Stimulated activated naive CD8-positive, alpha-beta T cell treated with anti-CD3 and anti-CD28 coated beads, Interleukin-15, amount 100 ng/mL, for 72 hours (primary cell): ENCODE data around the gene MEGF6.

ENCODE experiments used
- ATAC-seq: fragments of 150-1000 bp; cut with Tn5 transposase; 2 replicates; pipeline ENCODE4 v1.10.0; 2021; ENCODE audit warnings: mild to moderate bottlenecking, moderate library complexity
- DNase-seq, 2 donors: peaks; one replicate each; pipeline ENCODE4 v3.0.0; 2021 to 2022
- H3K27ac Mint-ChIP-seq, 2 donors: one replicate each; pipeline ENCODE4 v1.8.0; 2022; ENCODE audit warnings: mild to moderate bottlenecking in 2 of 2, mixed read lengths in 2 of 2, moderate library complexity in 2 of 2
- H3K27me3 Mint-ChIP-seq: one replicate; pipeline ENCODE4 v1.8.0; 2022; ENCODE audit warnings: mixed read lengths
- H3K4me1 Mint-ChIP-seq: one replicate; pipeline ENCODE4 v1.8.0; 2022; ENCODE audit warnings: mild to moderate bottlenecking, mixed read lengths
- H3K4me3 Mint-ChIP-seq, 2 donors: one replicate each; pipeline ENCODE4 v1.8.0; 2022; ENCODE audit warnings: mild to moderate bottlenecking in 2 of 2, mixed read lengths in 2 of 2, moderate library complexity in 1 of 2
- H3K9me3 Mint-ChIP-seq, 2 donors: one replicate each; pipeline ENCODE4 v1.8.0; 2022; ENCODE audit warnings: mixed read lengths in 2 of 2

The MEGF6 gene

GRCh38 chr1:3636080-3636479 lies 24.8 kb upstream of the MEGF6 start:
- ATAC-seq = no peak
- no peak for DNase-seq
- no peak overlapping the region for H3K4me3 Mint-ChIP-seq
- no peaks in the 10 kb centered on the region for H3K9me3 Mint-ChIP-seq
- H3K27ac Mint-ChIP-seq = no peak overlapping the region
- no peaks in the 10 kb centered on the region for H3K4me1 Mint-ChIP-seq
- no peaks in the 10 kb centered on the region for H3K27me3 Mint-ChIP-seq

- H3K27me3 Mint-ChIP-seq = no peaks in the 10 kb centered on the region
- no peak for DNase-seq
- no peak overlapping the region for H3K4me3 Mint-ChIP-seq
- H3K9me3 Mint-ChIP-seq = no peaks in the 10 kb centered on the region
- H3K4me1 Mint-ChIP-seq = no peaks in the 10 kb centered on the region
- H3K27ac Mint-ChIP-seq = no peak overlapping the region
- ATAC-seq = no peak
Observed at GRCh38 chr1:3634059-3634800, 22.9 kb upstream of the MEGF6 start.

- ATAC-seq = no peak
- no peaks in the 10 kb centered on the region for H3K9me3 Mint-ChIP-seq
- H3K4me1 Mint-ChIP-seq = no peaks in the 10 kb centered on the region
- H3K27ac Mint-ChIP-seq = peak overlapping the region in 1 of 2 donors; percentile 65
- DNase-seq = no peak
- no peak overlapping the region for H3K4me3 Mint-ChIP-seq
- H3K27me3 Mint-ChIP-seq = no peaks in the 10 kb centered on the region
Observed at GRCh38 chr1:3633344-3634058, 22.2 kb upstream of the MEGF6 start.

- ATAC-seq = no peak
- Mint-ChIP-seq H3K4me3 (no peak overlapping the region), H3K4me1 (no peaks in the 10 kb centered on the region), H3K27me3 (no peaks in the 10 kb centered on the region), H3K27ac (peak overlapping the region in 1 of 2 donors; percentile 65), H3K9me3 (no peaks in the 10 kb centered on the region)
- no peak for DNase-seq
Observed at GRCh38 chr1:3632716-3633343, 21.5 kb upstream of the MEGF6 start.

DNA sequence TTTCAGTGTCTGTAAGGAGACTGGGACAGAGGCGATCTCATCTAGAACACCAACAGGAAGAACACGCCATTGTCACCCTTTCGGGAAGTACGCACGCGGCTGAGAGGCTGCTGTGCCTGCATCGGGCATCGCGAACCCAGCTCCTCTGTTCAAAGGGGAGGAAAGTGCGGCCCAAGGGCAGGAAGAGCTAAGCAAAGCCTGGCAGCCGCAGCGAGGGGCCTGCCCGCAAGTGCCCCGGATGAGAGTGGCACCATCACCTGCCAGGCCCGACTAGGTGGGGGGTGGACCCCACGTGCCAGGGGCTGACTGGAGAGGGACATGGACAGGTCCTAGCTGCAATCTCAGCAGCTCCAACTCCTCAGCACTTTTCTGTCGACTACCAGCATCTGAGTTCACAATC lies 21.0 kb upstream of the MEGF6 start:
- Mint-ChIP-seq H3K4me1 (no peaks in the 10 kb centered on the region), H3K27me3 (no peaks in the 10 kb centered on the region), H3K27ac (no peak overlapping the region), H3K4me3 (no peak overlapping the region), H3K9me3 (no peaks in the 10 kb centered on the region)
- ATAC-seq (no peak), DNase-seq (no peak)

GRCh38 chr1:3631320-3632260 lies 20.3 kb upstream of the MEGF6 start:
- Mint-ChIP-seq H3K4me1 (no peaks in the 10 kb centered on the region), H3K27ac (peak overlapping the region in 1 of 2 donors; percentile 34), H3K27me3 (no peaks in the 10 kb centered on the region), H3K4me3 (no peak overlapping the region), H3K9me3 (no peaks in the 10 kb centered on the region)
- no peak for DNase-seq
- no peak for ATAC-seq

DNA sequence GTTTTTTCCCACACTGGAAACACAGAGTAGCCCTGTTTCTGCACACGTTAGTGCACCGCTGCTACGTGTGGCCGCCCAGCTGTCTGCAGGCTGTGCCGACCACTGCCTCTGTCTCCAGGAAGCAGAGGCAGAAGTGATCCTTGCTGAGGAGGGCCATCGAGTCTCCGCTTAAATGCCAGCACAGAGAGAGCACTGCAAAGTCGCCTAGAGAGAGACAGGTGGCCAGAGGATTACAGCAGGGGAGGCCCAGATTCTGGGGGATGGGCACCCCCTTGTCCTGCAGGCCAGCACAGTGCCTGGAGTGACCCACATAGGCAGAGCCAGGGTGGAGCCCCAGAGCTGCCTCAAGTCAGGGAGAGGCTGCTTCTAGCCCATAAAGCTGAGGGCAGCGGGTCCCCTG lies 19.6 kb upstream of the MEGF6 start:
- Mint-ChIP-seq H3K4me1 (peaks cover 4% of the 10 kb centered on the region), H3K27me3 (no peaks in the 10 kb centered on the region), H3K4me3 (no peak overlapping the region), H3K27ac (no peak overlapping the region), H3K9me3 (no peaks in the 10 kb centered on the region)
- ATAC-seq (no peak), DNase-seq (no peak)

DNA sequence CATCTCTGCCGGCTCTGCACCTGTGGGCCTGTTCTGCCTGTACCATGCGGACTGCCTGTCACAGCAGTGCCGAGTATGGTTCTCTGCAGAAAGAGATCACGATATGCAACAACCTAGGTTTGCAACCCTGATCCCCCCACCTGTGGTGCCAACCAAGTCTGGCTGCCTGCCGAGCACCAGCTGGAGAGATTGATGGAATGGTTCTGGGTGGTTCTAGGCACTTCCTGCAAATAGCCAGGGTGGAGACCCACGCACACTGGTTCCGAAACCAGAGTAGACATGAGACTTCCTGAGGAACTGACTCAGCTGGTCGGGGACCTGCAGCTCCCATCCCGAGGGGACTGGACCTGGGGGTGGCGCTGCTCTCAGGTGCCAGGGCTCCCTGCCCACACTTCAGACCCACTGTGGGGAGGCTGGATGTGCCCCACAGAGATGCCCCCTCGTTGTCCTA lies 18.9 kb upstream of the MEGF6 start:
- no peak overlapping the region for H3K4me3 Mint-ChIP-seq
- no peak for ATAC-seq
- H3K27ac Mint-ChIP-seq = peak overlapping the region in 1 of 2 donors; percentile 68
- peaks cover 8% of the 10 kb centered on the region for H3K4me1 Mint-ChIP-seq
- no peaks in the 10 kb centered on the region for H3K27me3 Mint-ChIP-seq
- no peak for DNase-seq
- no peaks in the 10 kb centered on the region for H3K9me3 Mint-ChIP-seq

DNA sequence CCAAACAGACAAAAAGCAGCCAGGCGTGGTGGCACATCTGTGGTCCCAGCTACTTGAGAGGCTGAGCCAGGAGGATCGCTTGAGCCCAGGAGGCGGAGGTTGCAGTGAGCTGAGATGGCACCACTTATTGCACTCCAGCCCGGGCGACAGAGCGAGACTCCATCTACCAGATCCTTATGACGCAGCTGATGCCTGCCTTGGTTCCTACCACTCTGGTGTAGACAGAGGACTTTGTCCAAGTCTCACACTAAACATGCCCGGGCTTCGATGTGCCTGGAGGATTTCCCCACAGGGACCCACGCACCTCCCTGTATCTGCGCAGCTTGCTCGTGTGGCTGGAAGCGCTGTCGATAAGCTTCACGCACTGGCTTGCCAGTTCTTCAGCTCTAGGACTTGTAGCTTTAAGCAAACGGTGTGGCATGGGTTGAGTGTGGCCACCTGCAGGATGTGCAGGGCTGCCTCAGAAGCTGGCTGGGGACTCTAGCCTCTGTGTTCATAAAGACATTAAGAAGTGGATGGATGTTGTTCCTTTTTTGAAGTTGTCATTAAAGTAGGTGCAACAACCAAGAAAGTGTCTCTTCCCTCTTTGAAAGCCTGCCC lies 18.4 kb upstream of the MEGF6 start:
- DNase-seq (no peak), ATAC-seq (no peak)
- Mint-ChIP-seq H3K9me3 (no peaks in the 10 kb centered on the region), H3K4me3 (no peak overlapping the region), H3K27ac (peak overlapping the region in 1 of 2 donors; percentile 12), H3K27me3 (no peaks in the 10 kb centered on the region), H3K4me1 (peaks cover 8% of the 10 kb centered on the region)

GRCh38 chr1:3628445-3628844 lies 17.1 kb upstream of the MEGF6 start:
- Mint-ChIP-seq H3K27me3 (no peaks in the 10 kb centered on the region), H3K4me1 (peaks cover 20% of the 10 kb centered on the region), H3K4me3 (no peak overlapping the region), H3K9me3 (no peaks in the 10 kb centered on the region), H3K27ac (no peak overlapping the region)
- DNase-seq (no peak), ATAC-seq (no peak)

- Mint-ChIP-seq H3K4me3 (no peak overlapping the region), H3K27me3 (no peaks in the 10 kb centered on the region), H3K9me3 (no peaks in the 10 kb centered on the region), H3K4me1 (peaks cover 28% of the 10 kb centered on the region), H3K27ac (no peak overlapping the region)
- DNase-seq (no peak), ATAC-seq (no peak)
Observed at GRCh38 chr1:3627515-3628253, 16.4 kb upstream of the MEGF6 start.

DNA sequence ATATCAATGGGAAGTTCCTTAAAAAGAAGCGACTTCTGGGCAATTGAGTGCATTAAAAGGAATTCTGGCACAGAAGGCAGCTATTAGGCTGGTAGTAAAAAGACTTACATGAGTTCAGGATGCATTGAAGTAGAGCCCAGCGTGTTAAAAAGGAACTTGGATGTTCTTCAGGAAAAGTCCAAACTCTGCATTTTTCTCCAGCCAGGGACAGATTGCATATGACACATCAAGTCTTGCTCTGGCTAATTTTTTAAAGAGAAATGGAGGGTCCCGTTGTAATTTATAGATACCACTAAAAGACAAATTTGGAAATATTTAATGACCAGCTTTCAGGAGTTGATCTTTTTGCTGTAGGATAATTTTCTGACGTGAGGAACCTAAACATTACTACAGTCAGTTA lies 14.7 kb upstream of the MEGF6 start:
- Mint-ChIP-seq H3K4me3 (peak overlapping the region; percentile 92 to 97), H3K9me3 (no peaks in the 10 kb centered on the region), H3K4me1 (peaks cover 34% of the 10 kb centered on the region), H3K27ac (no peak overlapping the region), H3K27me3 (no peaks in the 10 kb centered on the region)
- no peak for ATAC-seq
- no peak for DNase-seq

DNA sequence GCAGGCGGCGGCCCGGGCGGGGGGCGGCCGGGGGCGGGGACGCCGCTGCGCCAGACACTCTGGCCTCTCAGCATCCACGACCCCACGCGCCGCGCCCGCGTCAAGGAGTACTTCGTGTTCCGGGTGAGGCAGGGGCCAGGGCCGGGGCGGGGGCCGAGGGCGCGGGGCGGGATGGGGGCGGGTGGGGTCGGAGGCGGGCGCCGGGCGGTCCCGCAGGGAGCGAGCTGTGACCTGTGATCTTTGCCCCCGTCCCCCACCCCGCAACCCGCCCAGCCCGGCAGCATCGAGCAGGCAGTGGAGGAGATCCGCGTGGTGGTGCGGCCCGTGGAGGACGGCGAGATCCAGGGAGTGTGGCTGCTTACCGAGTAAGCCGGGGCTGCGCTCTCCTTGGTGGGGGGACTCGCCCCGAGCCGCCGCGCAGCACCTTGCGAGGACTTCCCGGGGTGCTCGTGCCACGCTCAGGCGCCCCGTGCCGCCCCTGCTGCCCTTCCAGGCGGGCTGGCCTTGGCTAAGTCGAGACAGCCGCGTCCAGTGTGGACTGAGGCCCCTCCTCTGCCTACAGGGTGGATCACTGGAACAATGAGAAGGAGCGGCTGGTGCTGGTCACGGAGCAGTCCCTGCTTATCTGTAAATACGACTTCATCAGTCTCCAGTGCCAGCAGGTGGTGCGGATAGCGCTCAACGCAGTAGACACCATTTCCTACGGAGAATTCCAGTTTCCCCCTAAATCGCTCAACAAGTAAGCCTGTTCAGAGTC lies 14.0 kb upstream of the MEGF6 start:
- H3K27me3 Mint-ChIP-seq = no peaks in the 10 kb centered on the region
- H3K4me1 Mint-ChIP-seq = peaks cover 41% of the 10 kb centered on the region
- peak in 1 of 2 donors; percentile 37 for DNase-seq
- no peaks in the 10 kb centered on the region for H3K9me3 Mint-ChIP-seq
- H3K27ac Mint-ChIP-seq = no peak overlapping the region
- peak; percentile 38 for ATAC-seq
- H3K4me3 Mint-ChIP-seq = peak overlapping the region; percentile 92 to 97
